ENCODE results near the gene CALR3. TPM values are rescaled to one million over a fixed set of nuclear protein-coding genes. Genes with fewer than 3 reads are reported as not detected.

The CALR3 gene
- total RNA-seq, 1 donor from 2014 or later = 0.26 TPM

- DNase-seq (ENCODE audit: low read depth) = peak; percentile 8
Measured at GRCh38 chr19:16541526-16542044, 45.6 kb upstream of the CALR3 start.

GRCh38 chr19:16540948-16541347, 45.0 kb upstream of the CALR3 start:
- no peak for FAIRE-seq
- H3K4me3 ChIP-seq (ENCODE audit: low read depth, low read length) = peak overlapping the region; percentile 81
- H3K36me3 ChIP-seq (ENCODE audit: control insufficient read depth, insufficient read depth, low read length) = peaks cover 11% of the 10 kb centered on the region
- TF ChIP-seq CTCF (IDR thresholded peaks at IDR 0.05; ENCODE audit: insufficient read depth, low read length, severe bottlenecking) = no peak
- DNase-seq (ENCODE audit: low read depth) = no peak
- no peaks in the 10 kb centered on the region for H3K27me3 ChIP-seq (ENCODE audit: control insufficient read depth, insufficient read depth, low read length)

More at GRCh38 chr19:16541526-16542044, 45.6 kb upstream of the CALR3 start:
- TF ChIP-seq CTCF (IDR thresholded peaks at IDR 0.05; ENCODE audit: insufficient read depth, low read length, severe bottlenecking) = no peak
- Histone ChIP-seq H3K36me3 (ENCODE audit: control insufficient read depth, insufficient read depth, low read length) (peaks cover 9% of the 10 kb centered on the region), H3K4me3 (ENCODE audit: low read depth, low read length) (peak overlapping the region; percentile 81), H3K27me3 (ENCODE audit: control insufficient read depth, insufficient read depth, low read length) (no peaks in the 10 kb centered on the region)
- no peak for FAIRE-seq

- Histone ChIP-seq H3K4me3 (ENCODE audit: low read depth, low read length) (no peak overlapping the region), H3K36me3 (ENCODE audit: control insufficient read depth, insufficient read depth, low read length) (peaks cover 28% of the 10 kb centered on the region), H3K27me3 (ENCODE audit: control insufficient read depth, insufficient read depth, low read length) (no peaks in the 10 kb centered on the region)
- TF ChIP-seq CTCF (IDR thresholded peaks at IDR 0.05; ENCODE audit: insufficient read depth, low read length, severe bottlenecking) = no peak
- FAIRE-seq = no peak
- no peak for DNase-seq (ENCODE audit: low read depth)
Measured at GRCh38 chr19:16537111-16537510, 41.1 kb upstream of the CALR3 start.

GRCh38 chr19:16536130-16536529, 40.2 kb upstream of the CALR3 start:
- no peak for TF ChIP-seq CTCF (IDR thresholded peaks at IDR 0.05; ENCODE audit: insufficient read depth, low read length, severe bottlenecking)
- H3K4me3 ChIP-seq (ENCODE audit: low read depth, low read length) = no peak overlapping the region
- no peak for FAIRE-seq
- H3K36me3 ChIP-seq (ENCODE audit: control insufficient read depth, insufficient read depth, low read length) = peaks cover 35% of the 10 kb centered on the region
- no peaks in the 10 kb centered on the region for H3K27me3 ChIP-seq (ENCODE audit: control insufficient read depth, insufficient read depth, low read length)
- no peak for DNase-seq (ENCODE audit: low read depth)

- FAIRE-seq = no peak
- H3K36me3 ChIP-seq (ENCODE audit: control insufficient read depth, insufficient read depth, low read length) = peaks cover 39% of the 10 kb centered on the region
- H3K4me3 ChIP-seq (ENCODE audit: low read depth, low read length) = no peak overlapping the region
- no peak for DNase-seq (ENCODE audit: low read depth)
- no peaks in the 10 kb centered on the region for H3K27me3 ChIP-seq (ENCODE audit: control insufficient read depth, insufficient read depth, low read length)
- no peak for TF ChIP-seq CTCF (IDR thresholded peaks at IDR 0.05; ENCODE audit: insufficient read depth, low read length, severe bottlenecking)
Measured at GRCh38 chr19:16535381-16535780, 39.4 kb upstream of the CALR3 start.

Measured in bronchial epithelial cell (primary cell).